Measurements from ENCODE around the gene AVPR2. TPM values are rescaled to one million over a fixed set of nuclear protein-coding genes. Genes with fewer than 3 reads are reported as not detected.

The AVPR2 gene
- total and polyA plus RNA-seq, 4 donors, result 0.05 TPM; not detected in 3

DNA sequence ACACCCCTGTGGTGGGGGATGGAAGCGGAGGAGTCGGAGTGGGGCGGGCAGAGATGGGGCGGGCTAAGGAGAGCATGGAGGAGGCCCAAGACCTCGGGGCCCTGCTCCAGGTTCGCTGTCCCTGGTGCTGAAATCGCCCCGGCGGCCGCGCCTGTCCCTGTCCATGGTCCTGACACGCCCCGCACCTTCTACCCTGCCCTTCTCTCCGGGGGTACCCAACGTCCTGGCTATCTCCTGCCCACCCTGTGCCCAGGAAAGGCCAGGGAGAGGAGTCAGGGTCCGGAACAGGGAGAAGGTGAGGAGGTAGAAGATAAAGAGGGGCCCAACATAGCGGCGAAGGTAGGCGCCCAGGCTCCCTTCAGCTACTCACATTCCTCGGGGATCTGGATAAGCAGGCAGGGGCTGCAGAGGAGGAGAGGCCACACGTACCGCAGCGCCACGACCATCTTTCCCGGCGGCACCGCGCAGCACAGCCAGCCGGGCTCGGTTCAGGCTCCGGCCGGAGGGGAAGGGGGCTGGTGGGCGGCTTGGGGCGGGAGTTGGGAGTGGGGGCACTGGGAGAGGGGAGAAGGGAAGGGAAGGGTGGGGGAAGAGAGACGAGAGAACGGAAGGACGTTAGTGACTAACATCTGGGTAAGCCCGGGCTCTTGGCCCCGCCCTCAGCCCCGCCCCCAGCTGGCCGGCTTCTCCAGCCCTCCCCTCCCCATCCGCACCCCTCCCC lies 28.9 kb upstream of the AVPR2 start:
- Histone ChIP-seq H3K4me3 (ENCODE audit: low read depth in 1 of 3, low read length in 3 of 3) (no peak overlapping the region), H3K36me3 (ENCODE audit: control insufficient read depth in 4 of 4, insufficient read depth in 3 of 4, low read depth in 1 of 4, low read length in 3 of 4) (no peaks in the 10 kb centered on the region), H3K27me3 (ENCODE audit: control insufficient read depth in 4 of 4, insufficient read depth in 4 of 4, low read length in 3 of 4) (peaks cover 0 to 4% (median 0%) of the 10 kb centered on the region in 4 donors), H3K27ac (ENCODE audit: low read depth in 1 of 2, low read length in 2 of 2) (no peak overlapping the region), H3K9ac (ENCODE audit: low read depth in 1 of 2, low read length in 2 of 2) (no peak overlapping the region), H3K9me3 (ENCODE audit: control insufficient read depth in 4 of 4, low read length in 3 of 4) (no peaks in the 10 kb centered on the region), H3K4me1 (ENCODE audit: control insufficient read depth in 4 of 4, insufficient read depth in 4 of 4, low read length in 3 of 4) (no peaks in the 10 kb centered on the region)
- WGBS, result 5% methylated on average over 42 of the region's 42 CpGs
- no peak for TF ChIP-seq SP1 (IDR thresholded peaks at IDR 0.05)
- TF ChIP-seq REST (IDR thresholded peaks at IDR 0.05), result peak; percentile 100
- TF ChIP-seq RXRA (IDR thresholded peaks at IDR 0.05), result no peak
- DNase-seq (ENCODE audit: low spot score), result peak; percentile 71

DNA sequence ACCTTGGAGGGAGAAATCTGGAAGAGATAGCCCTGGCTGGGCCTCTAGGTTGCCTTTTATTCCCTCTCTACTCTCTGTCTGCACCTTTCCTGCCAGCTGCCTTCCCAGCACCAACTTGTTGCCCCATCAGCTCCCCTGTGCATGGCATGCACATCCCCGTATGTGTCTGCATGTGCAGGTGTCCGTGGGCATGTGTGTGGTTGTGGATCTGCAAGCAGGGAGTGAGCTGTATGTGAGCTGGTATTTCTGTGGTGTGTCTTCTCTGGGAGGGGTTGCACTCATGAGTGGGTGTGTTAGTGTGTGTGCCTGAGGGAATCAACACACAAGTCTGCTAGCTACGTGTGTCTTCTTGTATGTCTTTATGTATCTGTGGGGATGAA lies 28.4 kb upstream of the AVPR2 start:
- Histone ChIP-seq H3K36me3 (ENCODE audit: control insufficient read depth in 4 of 4, insufficient read depth in 3 of 4, low read depth in 1 of 4, low read length in 3 of 4) (no peaks in the 10 kb centered on the region), H3K4me1 (ENCODE audit: control insufficient read depth in 4 of 4, insufficient read depth in 4 of 4, low read length in 3 of 4) (no peaks in the 10 kb centered on the region), H3K27me3 (ENCODE audit: control insufficient read depth in 4 of 4, insufficient read depth in 4 of 4, low read length in 3 of 4) (peaks cover 0 to 5% (median 0%) of the 10 kb centered on the region in 4 donors), H3K9me3 (ENCODE audit: control insufficient read depth in 4 of 4, low read length in 3 of 4) (no peaks in the 10 kb centered on the region), H3K9ac (ENCODE audit: low read depth in 1 of 2, low read length in 2 of 2) (no peak overlapping the region), H3K27ac (ENCODE audit: low read depth in 1 of 2, low read length in 2 of 2) (no peak overlapping the region), H3K4me3 (ENCODE audit: low read depth in 1 of 3, low read length in 3 of 3) (no peak overlapping the region)
- no peak for DNase-seq (ENCODE audit: low spot score)
- WGBS, result 58% methylated on average over 3 of the region's 3 CpGs
- TF ChIP-seq NR2F2 (IDR thresholded peaks at IDR 0.05) (no peak), FOXA2 (IDR thresholded peaks at IDR 0.05) (no peak), TAF1 (conservative IDR thresholded peaks at IDR 0.05) (no peak), HNF4G (IDR thresholded peaks at IDR 0.05) (no peak), EGR1 (IDR thresholded peaks at IDR 0.05; ENCODE audit: low read depth in 2 of 2) (no peak), MAX (IDR thresholded peaks at IDR 0.05) (no peak), FOXA1 (IDR thresholded peaks at IDR 0.05) (no peak), YY1 (IDR thresholded peaks at IDR 0.05) (no peak), RXRA (IDR thresholded peaks at IDR 0.05) (no peak), JUND (IDR thresholded peaks at IDR 0.05) (no peak), RAD21 (IDR thresholded peaks at IDR 0.05) (no peak), REST (IDR thresholded peaks at IDR 0.05) (no peak), GABPA (IDR thresholded peaks at IDR 0.05 in 1 of 2, conservative IDR thresholded peaks at IDR 0.05 in 1 of 2) (no peak)
- TF ChIP-seq, protein P1, sequence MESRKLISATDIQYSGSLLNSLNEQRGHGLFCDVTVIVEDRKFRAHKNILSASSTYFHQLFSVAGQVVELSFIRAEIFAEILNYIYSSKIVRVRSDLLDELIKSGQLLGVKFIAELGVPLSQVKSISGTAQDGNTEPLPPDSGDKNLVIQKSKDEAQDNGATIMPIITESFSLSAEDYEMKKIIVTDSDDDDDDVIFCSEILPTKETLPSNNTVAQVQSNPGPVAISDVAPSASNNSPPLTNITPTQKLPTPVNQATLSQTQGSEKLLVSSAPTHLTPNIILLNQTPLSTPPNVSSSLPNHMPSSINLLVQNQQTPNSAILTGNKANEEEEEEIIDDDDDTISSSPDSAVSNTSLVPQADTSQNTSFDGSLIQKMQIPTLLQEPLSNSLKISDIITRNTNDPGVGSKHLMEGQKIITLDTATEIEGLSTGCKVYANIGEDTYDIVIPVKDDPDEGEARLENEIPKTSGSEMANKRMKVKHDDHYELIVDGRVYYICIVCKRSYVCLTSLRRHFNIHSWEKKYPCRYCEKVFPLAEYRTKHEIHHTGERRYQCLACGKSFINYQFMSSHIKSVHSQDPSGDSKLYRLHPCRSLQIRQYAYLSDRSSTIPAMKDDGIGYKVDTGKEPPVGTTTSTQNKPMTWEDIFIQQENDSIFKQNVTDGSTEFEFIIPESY (IDR thresholded peaks at IDR 0.05), result no peak
- TF ChIP-seq, protein P2, sequence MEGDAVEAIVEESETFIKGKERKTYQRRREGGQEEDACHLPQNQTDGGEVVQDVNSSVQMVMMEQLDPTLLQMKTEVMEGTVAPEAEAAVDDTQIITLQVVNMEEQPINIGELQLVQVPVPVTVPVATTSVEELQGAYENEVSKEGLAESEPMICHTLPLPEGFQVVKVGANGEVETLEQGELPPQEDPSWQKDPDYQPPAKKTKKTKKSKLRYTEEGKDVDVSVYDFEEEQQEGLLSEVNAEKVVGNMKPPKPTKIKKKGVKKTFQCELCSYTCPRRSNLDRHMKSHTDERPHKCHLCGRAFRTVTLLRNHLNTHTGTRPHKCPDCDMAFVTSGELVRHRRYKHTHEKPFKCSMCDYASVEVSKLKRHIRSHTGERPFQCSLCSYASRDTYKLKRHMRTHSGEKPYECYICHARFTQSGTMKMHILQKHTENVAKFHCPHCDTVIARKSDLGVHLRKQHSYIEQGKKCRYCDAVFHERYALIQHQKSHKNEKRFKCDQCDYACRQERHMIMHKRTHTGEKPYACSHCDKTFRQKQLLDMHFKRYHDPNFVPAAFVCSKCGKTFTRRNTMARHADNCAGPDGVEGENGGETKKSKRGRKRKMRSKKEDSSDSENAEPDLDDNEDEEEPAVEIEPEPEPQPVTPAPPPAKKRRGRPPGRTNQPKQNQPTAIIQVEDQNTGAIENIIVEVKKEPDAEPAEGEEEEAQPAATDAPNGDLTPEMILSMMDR (IDR thresholded peaks at IDR 0.05; ENCODE audit: low read depth, low read length, missing input control), result no peak
